GM19372 (cell line): Measurements from ENCODE around the gene FOLR3.
"Not testable (repeated sequence)": the region's sequence is repeated elsewhere in the genome, so short reads cannot be mapped to it uniquely, and the experiment has no call there.

ENCODE experiments used
- ATAC-seq: cut with Tn5 transposase; IDR thresholded peaks from one replicate; pipeline ENCODE4 v1.9.1; 2021; ENCODE audit warnings: mild to moderate bottlenecking, low read depth, moderate library complexity; ENCODE audit not compliant: unreplicated experiment

FOLR3 gene

GRCh38 chr11:72135473-72135872 lies at the start of gene FOLR3:
FOLR3 (plus strand) TSS chr11:72135725; CDS start chr11:72135953, 228 bp downstream.
- not testable (repeated sequence) for ATAC-seq

- ATAC-seq = no peak
Measured at GRCh38 chr11:72088076-72088808, 47.3 kb upstream of the FOLR3 start.

- ATAC-seq = no peak
Measured at GRCh38 chr11:72091292-72091691, 44.2 kb upstream of the FOLR3 start.

- no peak for ATAC-seq
Measured at GRCh38 chr11:72098741-72099140, 36.8 kb upstream of the FOLR3 start.

- no peak for ATAC-seq
Measured at GRCh38 chr11:72100009-72100408, 35.5 kb upstream of the FOLR3 start.

GRCh38 chr11:72100462-72100861 lies 35.1 kb upstream of the FOLR3 start:
- ATAC-seq = no peak

GRCh38 chr11:72102162-72102561 lies 33.4 kb upstream of the FOLR3 start:
- ATAC-seq = no peak

GRCh38 chr11:72102631-72102945 lies 32.9 kb upstream of the FOLR3 start:
- no peak for ATAC-seq

- ATAC-seq = peak; percentile 92
Measured at GRCh38 chr11:72102946-72103753, 32.4 kb upstream of the FOLR3 start, which contains the start of gene LAMTOR1. LAMTOR1 (minus strand) TSS chr11:72103297; CDS start chr11:72103224, 73 bp downstream.

- no peak for ATAC-seq
Measured at GRCh38 chr11:72103754-72104167, 31.8 kb upstream of the FOLR3 start.

- ATAC-seq = no peak
Measured at GRCh38 chr11:72105888-72106287, 29.6 kb upstream of the FOLR3 start, which contains the start of gene TOMT. TOMT (plus strand) TSS chr11:72105924; CDS start chr11:72105952, 28 bp downstream.

GRCh38 chr11:72111300-72112142 lies 24.0 kb upstream of the FOLR3 start:
- peak; percentile 1 for ATAC-seq

- peak; percentile 92 for ATAC-seq
Measured at GRCh38 chr11:72112143-72112977, 23.2 kb upstream of the FOLR3 start, which contains the start of gene ANAPC15. ANAPC15 (minus strand) TSS chr11:72112695; CDS start chr11:72111276, 1,419 bp downstream.

- ATAC-seq = no peak
Measured at GRCh38 chr11:72112978-72113808, 22.3 kb upstream of the FOLR3 start.

GRCh38 chr11:72114570-72114969 lies 21.0 kb upstream of the FOLR3 start:
- no peak for ATAC-seq

GRCh38 chr11:72116019-72116755 lies 19.3 kb upstream of the FOLR3 start:
- ATAC-seq = no peak

- no peak for ATAC-seq
Measured at GRCh38 chr11:72119198-72119597, 16.3 kb upstream of the FOLR3 start.

- no peak for ATAC-seq
Measured at GRCh38 chr11:72120930-72121329, 14.6 kb upstream of the FOLR3 start.
